Spleen (tissue), 11 donors: ENCODE data around the gene DEPDC5. TPM values are rescaled to one million over a fixed set of nuclear protein-coding genes. Genes with fewer than 3 reads are reported as not detected.

Experiments
- DNase-seq: peaks from one replicate; pipeline ENCODE4 v3.0.0-alpha.2; 2020
- H3K27ac ChIP-seq, 8 donors: fragments of 200-600 bp; sonication (generic) in 7 of 8; 1 replicate in 4 of 8; 2 replicates in 4 of 8; pipeline versions ENCODE4 v1.5.0 to v1.8.0; 2016 to 2021; ENCODE audit warnings: inconsistent platforms in 4 of 8, mild to moderate bottlenecking in 4 of 8, moderate library complexity in 1 of 8
- H3K27me3 ChIP-seq, 7 donors: fragments of 200-600 bp; sonication (generic) in 6 of 7; replicated peaks in 1 of 7; 1 replicate in 4 of 7; 2 replicates in 3 of 7; pipeline versions ENCODE4 v1.5.0 to v1.8.0; 2016 to 2021; ENCODE audit warnings: inconsistent platforms in 3 of 7, mild to moderate bottlenecking in 1 of 7
- H3K36me3 ChIP-seq, 6 donors: fragments of 200-600 bp; sonication (generic) in 5 of 6; 1 replicate in 4 of 6; 2 replicates in 2 of 6; pipeline versions ENCODE4 v1.5.0 to v1.8.0; 2016 to 2021; ENCODE audit warnings: inconsistent platforms in 2 of 6
- H3K4me1 ChIP-seq, 6 donors: fragments of 200-600 bp; sonication (generic) in 5 of 6; 1 replicate in 3 of 6; 2 replicates in 3 of 6; pipeline versions ENCODE4 v1.5.0 to v1.8.0; 2016 to 2021; ENCODE audit warnings: inconsistent platforms in 3 of 6
- H3K4me3 ChIP-seq, 8 donors: fragments of 200-600 bp; sonication (generic) in 7 of 8; 1 replicate in 4 of 8; 2 replicates in 4 of 8; pipeline versions ENCODE4 v1.5.0 to v1.8.0; 2016 to 2021; ENCODE audit warnings: inconsistent platforms in 4 of 8, mild to moderate bottlenecking in 4 of 8, moderate library complexity in 2 of 8
- H3K9me3 ChIP-seq, 8 donors: fragments of 200-600 bp; sonication (generic) in 7 of 8; 1 replicate in 4 of 8; 2 replicates in 4 of 8; pipeline versions ENCODE4 v1.5.0 to v1.8.0; 2016 to 2021; ENCODE audit warnings: inconsistent platforms in 4 of 8
- POLR2A ChIP-seq, 3 donors: fragments of 450-650 bp; IDR thresholded peaks; one replicate each; pipeline ENCODE4 v1.5.1; 2017; ENCODE audit warnings: antibody characterized with exemption in 3 of 3, mild to moderate bottlenecking in 1 of 3
- POLR2AphosphoS5 ChIP-seq, 3 donors: sonication (generic); formaldehyde crosslinking; IDR thresholded peaks; one replicate each; pipeline ENCODE4 v1.5.1; 2017; ENCODE audit warnings: antibody characterized with exemption in 3 of 3
- WGBS, 5 donors: extraction: QIAGEN DNeasy Blood & Tissue Kit in 3 of 5; methylation state at CpG; one replicate each; pipeline versions ENCODE4 v1.1.5 to v1.1.7; 2013 to 2018; 5-methylcytosine and 5-hydroxymethylcytosine counted together
- intact Hi-C: fragments of 100-400 bp; cut with DNase I; formaldehyde crosslinking; loops from one replicate; pipeline ENCODE4 v1.15.0; 2023; ENCODE audit warnings: low total_unique reads
- polyA plus RNA-seq, 3 donors: library from polyadenylated mRNA; stranded (reverse); fragments of 200-250 nt; gene quantifications; one replicate each; pipeline ENCODE4 v1.2.1, GENCODE V29; 2013
- total RNA-seq, 7 donors: library from RNA; depleted of rRNA in 3 of 7; stranded (reverse); fragments of >200 nt in 3 of 7; fragmentation: NEBNext Ultra II Directional in 4 of 7; extraction: Animal tissue kit (Norgen Biotek cat#: 25700) in 4 of 7; gene quantifications; one replicate each; pipeline versions ENCODE4 v1.1.0 to v1.2.1, GENCODE V29; 2016 to 2021
- TF ChIP-seq, protein P1 (sequence below), 11 experiments: fragments of 200-600 bp in 7 of 11; fragments of 450-650 bp in 4 of 11; sonication (generic) in 4 of 11; IDR thresholded peaks in 8 of 11; conservative IDR thresholded peaks in 3 of 11; 1 replicate in 7 of 11; 2 replicates in 4 of 11; pipeline versions ENCODE4 v1.4.0 to v1.8.0; 2016 to 2021; ENCODE audit warnings: antibody characterized with exemption in 11 of 11, inconsistent platforms in 4 of 11, mild to moderate bottlenecking in 1 of 11
- donor health status: healthy with polysubstance abuse.
- donor health status: DM: no; HTN: no; CAD: no; lungs with moderate emphysema.
- donor health status: DM: no; HTN: no; CAD: no.
- donor health status: Bipolar disorder and iron deficiency.
- donor health status: healthy.
- donor health status: DM: no; HTN: no; CAD: no.
- donor health status: DM: yes; HTN: yes; CAD: no.

The DEPDC5 gene
- total and polyA plus RNA-seq, 10 donors: 9.6 to 64.6 (median 44.3) TPM

DNA sequence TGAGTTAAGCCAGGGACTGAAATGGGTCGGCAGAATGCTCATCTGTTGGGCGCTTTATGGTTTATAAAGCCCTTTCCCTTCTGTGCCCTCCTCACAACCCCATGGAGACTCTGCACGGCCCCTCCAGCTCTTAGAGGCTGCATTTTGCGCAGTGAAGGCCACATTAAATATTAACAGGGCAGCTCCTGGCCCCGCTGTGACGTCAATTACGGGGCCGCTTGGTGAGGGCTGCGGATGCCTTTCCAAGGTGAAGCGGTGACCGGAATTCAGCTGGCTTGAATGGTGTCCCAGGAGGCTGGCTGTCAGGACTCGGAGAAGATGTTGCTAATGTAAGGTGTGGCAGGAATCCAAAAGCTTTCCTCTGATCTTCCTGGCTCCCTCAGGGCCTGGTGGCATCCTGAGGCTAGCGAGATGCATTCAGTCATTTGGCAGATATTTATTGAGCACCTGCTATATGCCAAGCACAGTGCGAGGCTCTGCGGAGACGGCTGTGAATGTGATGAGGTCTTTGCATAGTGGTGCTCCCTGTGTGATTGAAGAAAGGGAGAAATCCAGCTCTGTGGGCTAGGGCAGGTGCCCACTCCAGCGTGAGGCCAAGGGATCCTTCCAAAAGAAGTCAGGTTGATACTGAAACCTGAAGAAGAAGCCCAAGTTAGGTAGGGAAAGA is 180.1 kb downstream of the DEPDC5 start:
- H3K4me3 ChIP-seq: no peak overlapping the region
- H3K27me3 ChIP-seq: no peaks in the 10 kb centered on the region
- intact Hi-C loops: no loop called here
- H3K27ac ChIP-seq: no peak overlapping the region
- DNase-seq: peak; percentile 33
- H3K4me1 ChIP-seq: peaks cover 0 to 14% (median 2%) of the 10 kb centered on the region in 6 donors
- H3K36me3 ChIP-seq: no peaks in the 10 kb centered on the region
- no peaks in the 10 kb centered on the region for H3K9me3 ChIP-seq
- 87 to 95% (median 87%) methylated on average over 17 of the region's 17 CpGs for WGBS, 5 donors
- TF ChIP-seq POLR2AphosphoS5 (IDR thresholded peaks at IDR 0.05) (no peak), POLR2A (IDR thresholded peaks at IDR 0.05) (no peak)
- TF ChIP-seq, protein P1, sequence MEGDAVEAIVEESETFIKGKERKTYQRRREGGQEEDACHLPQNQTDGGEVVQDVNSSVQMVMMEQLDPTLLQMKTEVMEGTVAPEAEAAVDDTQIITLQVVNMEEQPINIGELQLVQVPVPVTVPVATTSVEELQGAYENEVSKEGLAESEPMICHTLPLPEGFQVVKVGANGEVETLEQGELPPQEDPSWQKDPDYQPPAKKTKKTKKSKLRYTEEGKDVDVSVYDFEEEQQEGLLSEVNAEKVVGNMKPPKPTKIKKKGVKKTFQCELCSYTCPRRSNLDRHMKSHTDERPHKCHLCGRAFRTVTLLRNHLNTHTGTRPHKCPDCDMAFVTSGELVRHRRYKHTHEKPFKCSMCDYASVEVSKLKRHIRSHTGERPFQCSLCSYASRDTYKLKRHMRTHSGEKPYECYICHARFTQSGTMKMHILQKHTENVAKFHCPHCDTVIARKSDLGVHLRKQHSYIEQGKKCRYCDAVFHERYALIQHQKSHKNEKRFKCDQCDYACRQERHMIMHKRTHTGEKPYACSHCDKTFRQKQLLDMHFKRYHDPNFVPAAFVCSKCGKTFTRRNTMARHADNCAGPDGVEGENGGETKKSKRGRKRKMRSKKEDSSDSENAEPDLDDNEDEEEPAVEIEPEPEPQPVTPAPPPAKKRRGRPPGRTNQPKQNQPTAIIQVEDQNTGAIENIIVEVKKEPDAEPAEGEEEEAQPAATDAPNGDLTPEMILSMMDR (IDR thresholded peaks at IDR 0.05 in 8 of 11, conservative IDR thresholded peaks at IDR 0.05 in 3 of 11): no peak

DNA sequence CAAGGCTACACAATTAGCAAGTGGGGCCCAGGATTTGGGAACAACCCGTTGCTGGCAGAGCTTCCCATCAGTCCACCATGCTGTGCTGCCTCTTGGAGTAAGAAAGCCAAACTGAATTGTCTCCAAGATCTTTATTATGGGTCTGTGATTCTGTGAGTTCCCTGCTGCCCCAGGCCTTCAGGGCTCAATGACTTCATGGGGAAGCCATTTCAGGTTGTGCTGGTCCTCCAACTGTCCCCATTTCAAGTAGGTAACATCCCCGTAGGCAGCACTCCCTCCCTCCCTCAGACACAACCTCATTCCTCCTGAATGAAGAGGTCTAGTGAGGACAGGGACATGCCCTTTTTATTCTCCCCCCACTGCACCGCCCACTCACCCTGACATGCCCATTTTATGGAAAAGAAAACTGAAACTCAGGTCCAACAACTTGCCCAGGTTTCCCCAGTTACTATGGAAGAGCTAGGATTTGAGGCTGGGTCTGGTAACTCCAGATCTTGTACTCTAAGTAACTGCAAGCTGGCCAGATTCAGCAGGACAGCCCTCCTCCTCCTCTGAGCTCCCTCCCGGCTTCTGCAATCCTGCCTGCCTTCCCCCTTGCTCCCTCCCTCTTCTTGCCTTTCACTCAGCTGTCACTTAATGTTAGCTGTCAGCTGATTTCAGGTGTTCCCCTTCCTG is 182.3 kb downstream of the DEPDC5 start:
- H3K4me3 ChIP-seq: no peak overlapping the region
- TF ChIP-seq POLR2AphosphoS5 (IDR thresholded peaks at IDR 0.05): no peak
- TF ChIP-seq POLR2A (IDR thresholded peaks at IDR 0.05): no peak
- TF ChIP-seq, protein P1 (IDR thresholded peaks at IDR 0.05 in 8 of 11, conservative IDR thresholded peaks at IDR 0.05 in 3 of 11): no peak

DNA sequence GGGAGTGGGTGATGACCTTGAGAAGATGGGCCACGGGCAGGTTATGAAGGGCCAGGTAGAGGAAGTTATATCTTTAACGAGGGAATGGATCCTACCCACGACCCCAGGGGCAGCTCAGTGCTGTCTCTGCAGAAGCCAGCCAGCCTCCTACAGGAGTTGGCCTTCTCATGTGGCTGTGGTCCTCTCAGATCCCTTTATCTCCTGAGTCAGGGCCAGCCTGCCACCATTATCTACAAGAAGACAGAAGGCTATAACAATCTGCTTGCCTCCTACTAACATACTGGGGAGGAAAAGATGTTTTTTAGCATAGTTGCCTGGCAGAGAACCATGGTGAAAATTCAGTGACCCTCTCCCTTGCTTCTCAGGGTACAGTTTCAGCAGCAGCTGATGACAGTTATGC is 183.5 kb downstream of the DEPDC5 start:
- Histone ChIP-seq H3K27me3 (no peaks in the 10 kb centered on the region), H3K4me3 (no peak overlapping the region), H3K36me3 (no peaks in the 10 kb centered on the region), H3K4me1 (peaks cover 0 to 14% (median 2%) of the 10 kb centered on the region in 6 donors), H3K27ac (no peak overlapping the region), H3K9me3 (no peaks in the 10 kb centered on the region)
- no peak for TF ChIP-seq POLR2AphosphoS5 (IDR thresholded peaks at IDR 0.05)
- TF ChIP-seq POLR2A (IDR thresholded peaks at IDR 0.05): no peak
- TF ChIP-seq, protein P1 (IDR thresholded peaks at IDR 0.05 in 8 of 11, conservative IDR thresholded peaks at IDR 0.05 in 3 of 11): no peak
- DNase-seq: peak; percentile 43
- intact Hi-C loops: no loop called here
- 62 to 92% (median 72%) methylated on average over 3 of the region's 3 CpGs for WGBS, 5 donors

More for the DNA sequence above, 182.3 kb downstream of the DEPDC5 start:
- WGBS, 5 donors: 77 to 84% (median 80%) methylated on average over 4 of the region's 4 CpGs
- H3K27me3 ChIP-seq: no peaks in the 10 kb centered on the region
- peak; percentile 27 for DNase-seq
- H3K27ac ChIP-seq: no peak overlapping the region
- no peaks in the 10 kb centered on the region for H3K36me3 ChIP-seq
- intact Hi-C loops: no loop called here
- no peaks in the 10 kb centered on the region for H3K9me3 ChIP-seq
- peaks cover 0 to 14% (median 2%) of the 10 kb centered on the region in 6 donors for H3K4me1 ChIP-seq

DNA sequence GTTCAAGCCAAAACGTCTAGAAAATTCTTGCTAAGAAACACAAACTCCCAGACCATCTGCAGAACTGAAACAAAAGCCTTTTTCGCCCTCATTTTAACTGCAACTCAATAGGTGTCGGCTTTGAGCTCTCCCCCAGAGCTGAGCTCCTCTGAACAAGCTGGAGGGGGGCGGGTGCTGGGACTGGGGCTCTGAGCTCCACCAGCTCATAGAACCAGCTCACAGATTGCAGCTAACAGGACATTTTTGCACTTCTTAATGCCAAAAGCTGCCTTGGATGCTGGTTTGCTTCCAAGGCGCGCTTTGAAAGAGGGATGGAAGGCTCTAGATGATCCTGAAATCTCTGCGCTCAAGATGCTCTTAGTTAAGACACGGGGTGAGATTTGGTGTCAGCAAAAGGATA is 184.5 kb downstream of the DEPDC5 start:
- intact Hi-C loops: no loop called here
- H3K27ac ChIP-seq: no peak overlapping the region

More for the DNA sequence above, 184.5 kb downstream of the DEPDC5 start:
- Histone ChIP-seq H3K27me3 (no peaks in the 10 kb centered on the region), H3K36me3 (no peaks in the 10 kb centered on the region), H3K4me1 (peaks cover 0 to 17% (median 6%) of the 10 kb centered on the region in 6 donors), H3K4me3 (no peak overlapping the region), H3K9me3 (no peaks in the 10 kb centered on the region)
- TF ChIP-seq, protein P1 (IDR thresholded peaks at IDR 0.05 in 8 of 11, conservative IDR thresholded peaks at IDR 0.05 in 3 of 11): no peak
- no peak for TF ChIP-seq POLR2A (IDR thresholded peaks at IDR 0.05)
- TF ChIP-seq POLR2AphosphoS5 (IDR thresholded peaks at IDR 0.05): no peak
- 79 to 91% (median 82%) methylated on average over 8 of the region's 8 CpGs for WGBS, 5 donors
- peak; percentile 23 for DNase-seq
